Esophagus muscularis mucosa (tissue), 4 donors: Measurements from ENCODE around the gene AFF3.

ENCODE experiments used
- EP300 ChIP-seq: sonication (generic); formaldehyde crosslinking; IDR thresholded peaks from one replicate; pipeline ENCODE4 v1.6.1; 2017; ENCODE audit warnings: antibody characterized with exemption
- POLR2A ChIP-seq: fragments of 450-650 bp; IDR thresholded peaks from one replicate; pipeline ENCODE4 v1.6.1; 2017; ENCODE audit warnings: antibody characterized with exemption, moderate library complexity, mild to moderate bottlenecking, low read depth
- POLR2AphosphoS5 ChIP-seq, 2 donors: sonication (generic); formaldehyde crosslinking; IDR thresholded peaks; one replicate each; pipeline ENCODE4 v1.6.1; 2017; ENCODE audit warnings: antibody characterized with exemption in 2 of 2
- TF ChIP-seq, protein P1 (sequence below), 3 experiments: fragments of 200-600 bp in 2 of 3; fragments of 450-650 bp in 1 of 3; sonication (generic) in 2 of 3; IDR thresholded peaks; one replicate each; pipeline ENCODE4 v1.5.1; 2017 to 2019; ENCODE audit warnings: antibody characterized with exemption in 3 of 3, mild to moderate bottlenecking in 2 of 3, moderate library complexity in 1 of 3

DNA sequence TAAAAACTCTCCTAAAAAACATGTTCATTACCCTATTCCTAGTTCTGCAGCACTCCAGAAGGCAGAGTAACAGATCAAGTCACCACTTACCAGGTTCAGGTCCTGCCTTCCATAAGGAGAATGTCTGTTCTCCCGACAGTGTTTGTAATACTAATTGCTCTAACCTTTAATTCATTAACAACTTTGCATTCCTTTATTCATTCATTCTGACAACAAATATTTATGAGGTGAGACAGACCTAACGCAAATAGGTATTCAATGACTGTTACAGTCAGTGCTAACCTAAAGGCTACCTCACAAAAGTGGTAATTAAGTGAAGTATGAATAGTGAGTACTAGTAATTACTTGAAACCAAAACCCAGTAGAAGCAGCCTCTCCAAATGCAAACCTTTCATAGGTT lies 224.0 kb downstream of the AFF3 start:
- TF ChIP-seq, protein P1, sequence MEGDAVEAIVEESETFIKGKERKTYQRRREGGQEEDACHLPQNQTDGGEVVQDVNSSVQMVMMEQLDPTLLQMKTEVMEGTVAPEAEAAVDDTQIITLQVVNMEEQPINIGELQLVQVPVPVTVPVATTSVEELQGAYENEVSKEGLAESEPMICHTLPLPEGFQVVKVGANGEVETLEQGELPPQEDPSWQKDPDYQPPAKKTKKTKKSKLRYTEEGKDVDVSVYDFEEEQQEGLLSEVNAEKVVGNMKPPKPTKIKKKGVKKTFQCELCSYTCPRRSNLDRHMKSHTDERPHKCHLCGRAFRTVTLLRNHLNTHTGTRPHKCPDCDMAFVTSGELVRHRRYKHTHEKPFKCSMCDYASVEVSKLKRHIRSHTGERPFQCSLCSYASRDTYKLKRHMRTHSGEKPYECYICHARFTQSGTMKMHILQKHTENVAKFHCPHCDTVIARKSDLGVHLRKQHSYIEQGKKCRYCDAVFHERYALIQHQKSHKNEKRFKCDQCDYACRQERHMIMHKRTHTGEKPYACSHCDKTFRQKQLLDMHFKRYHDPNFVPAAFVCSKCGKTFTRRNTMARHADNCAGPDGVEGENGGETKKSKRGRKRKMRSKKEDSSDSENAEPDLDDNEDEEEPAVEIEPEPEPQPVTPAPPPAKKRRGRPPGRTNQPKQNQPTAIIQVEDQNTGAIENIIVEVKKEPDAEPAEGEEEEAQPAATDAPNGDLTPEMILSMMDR (IDR thresholded peaks at IDR 0.05) = no peak
- TF ChIP-seq EP300 (no peak), POLR2AphosphoS5 (IDR thresholded peaks at IDR 0.05) (no peak), POLR2A (no peak)
